ENCODE data around the gene EEF2KMT.
"Not testable (repeated sequence)": the region's sequence is repeated elsewhere in the genome, so short reads cannot be mapped to it uniquely, and the experiment has no call there.

DNA sequence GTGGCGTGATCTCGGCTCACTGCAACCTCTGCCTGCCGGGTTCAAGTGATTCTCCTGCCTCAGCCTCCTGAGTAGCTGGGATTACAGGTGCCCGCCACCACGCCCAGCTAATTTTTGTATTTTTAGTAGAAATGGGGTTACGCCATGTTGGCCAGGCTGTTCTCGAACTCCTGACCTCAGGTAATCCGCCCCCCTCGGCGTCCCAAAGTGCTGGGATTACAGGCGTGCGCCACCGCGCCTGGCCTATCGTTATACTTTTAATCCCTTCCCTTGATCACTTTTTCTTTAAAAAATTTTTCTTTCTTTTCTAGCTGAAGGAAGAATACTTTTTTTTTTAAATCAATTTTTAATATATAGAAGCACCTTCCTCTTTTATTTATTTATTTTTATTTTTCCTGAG is 23.8 kb downstream of the EEF2KMT start:
- TF ChIP-seq, protein P1, sequence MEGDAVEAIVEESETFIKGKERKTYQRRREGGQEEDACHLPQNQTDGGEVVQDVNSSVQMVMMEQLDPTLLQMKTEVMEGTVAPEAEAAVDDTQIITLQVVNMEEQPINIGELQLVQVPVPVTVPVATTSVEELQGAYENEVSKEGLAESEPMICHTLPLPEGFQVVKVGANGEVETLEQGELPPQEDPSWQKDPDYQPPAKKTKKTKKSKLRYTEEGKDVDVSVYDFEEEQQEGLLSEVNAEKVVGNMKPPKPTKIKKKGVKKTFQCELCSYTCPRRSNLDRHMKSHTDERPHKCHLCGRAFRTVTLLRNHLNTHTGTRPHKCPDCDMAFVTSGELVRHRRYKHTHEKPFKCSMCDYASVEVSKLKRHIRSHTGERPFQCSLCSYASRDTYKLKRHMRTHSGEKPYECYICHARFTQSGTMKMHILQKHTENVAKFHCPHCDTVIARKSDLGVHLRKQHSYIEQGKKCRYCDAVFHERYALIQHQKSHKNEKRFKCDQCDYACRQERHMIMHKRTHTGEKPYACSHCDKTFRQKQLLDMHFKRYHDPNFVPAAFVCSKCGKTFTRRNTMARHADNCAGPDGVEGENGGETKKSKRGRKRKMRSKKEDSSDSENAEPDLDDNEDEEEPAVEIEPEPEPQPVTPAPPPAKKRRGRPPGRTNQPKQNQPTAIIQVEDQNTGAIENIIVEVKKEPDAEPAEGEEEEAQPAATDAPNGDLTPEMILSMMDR (IDR thresholded peaks at IDR 0.05): not testable (repeated sequence)
- TF ChIP-seq EP300 (IDR thresholded peaks at IDR 0.05): not testable (repeated sequence)
